HCT116 (cell line): ENCODE data around the gene PDF. TPM values are rescaled to one million over a fixed set of nuclear protein-coding genes. Genes with fewer than 3 reads are reported as not detected.

Experiments used
- ATAC-seq: fragments of 200-7000 bp; cut with Tn5 transposase; 2 replicates; pipeline ENCODE4 v1.9.1; 2020; ENCODE audit warnings: mild to moderate bottlenecking, moderate library complexity
- BruUV-seq: library from RNA; stranded (reverse); fragments of 400-500 nt; replicated peaks from 2 replicates; lab custom pipeline; 2021; lab: Mats Ljungman, UMichigan
- CTCF ChIA-PET: fragments of 300-600 bp; sonication (Branson Sonifier 250); formaldehyde crosslinking; loops from one replicate; lab custom pipeline; 2021; ENCODE audit warnings: antibody characterized with exemption; lab: Charles Lee
- POLR2A ChIA-PET: fragments of 300-600, 350-600 bp; sonication (Branson Sonifier 250); formaldehyde crosslinking; loops from one replicate; lab custom pipeline; 2021; ENCODE audit warnings: antibody characterized with exemption; lab: Charles Lee
- RAD21 ChIA-PET, 2 experiments: fragments of 300-600 bp; sonication (Branson Sonifier 250); formaldehyde crosslinking; loops; one replicate each; lab custom pipeline; 2023; ENCODE audit warnings: low total read pairs in 2 of 2; ENCODE audit not compliant: uncharacterized antibody in 2 of 2, unreplicated experiment in 2 of 2, low non-redundant PET in 1 of 2; lab: Charles Lee
- DNase-seq: peaks from one replicate; pipeline ENCODE4 v3.0.0-alpha.2; 2010; ENCODE audit warnings: low read depth, low spot score
- H2AFZ ChIP-seq: fragments of 200-600 bp; shearing (Covaris generic), sonication (generic); 2 replicates; pipeline ENCODE4 v1.6.1; 2017; ENCODE audit warnings: low read depth, mixed run types, mixed read lengths, antibody characterized with exemption, low read length; ENCODE audit not compliant: poor library complexity, severe bottlenecking
- H3K27ac ChIP-seq: 2 replicates; pipeline ENCODE4 v1.5.1; 2012; ENCODE audit warnings: low read depth, low read length
- H3K27me3 ChIP-seq: fragments of 200-600 bp; sonication (generic); 2 replicates; pipeline ENCODE4 v1.6.1; 2016; ENCODE audit warnings: mixed run types, low read length, mixed read lengths; ENCODE audit not compliant: insufficient read depth
- H3K36me3 ChIP-seq, 2 experiments: fragments of 200-500 bp in 1 of 2; fragments of 200-600 bp in 1 of 2; sonication (Bioruptor generic) in 1 of 2; sonication (generic) in 1 of 2; 2 replicates each; pipeline versions ENCODE4 v1.5.1 to v1.6.1; 2014 to 2016; ENCODE audit warnings: low read length in 2 of 2, inconsistent platforms in 1 of 2, mixed read lengths in 1 of 2, mixed run types in 1 of 2; ENCODE audit not compliant: insufficient read depth in 2 of 2, control insufficient read depth in 1 of 2
- H3K4me1 ChIP-seq, 2 experiments: fragments of 200-600 bp in 1 of 2; sonication (generic) in 1 of 2; 2 replicates each; pipeline versions ENCODE4 v1.5.1 to v1.6.1; 2012 to 2017; ENCODE audit warnings: low read length in 2 of 2, inconsistent platforms in 1 of 2, mild to moderate bottlenecking in 1 of 2, mixed read lengths in 1 of 2, mixed run types in 1 of 2, moderate library complexity in 1 of 2; ENCODE audit not compliant: insufficient read depth in 2 of 2, control insufficient read depth in 1 of 2
- H3K4me2 ChIP-seq: fragments of 200-600 bp; sonication (generic); 2 replicates; pipeline ENCODE4 v1.6.1; 2017; ENCODE audit warnings: mixed run types, low read length, mixed read lengths
- H3K4me3 ChIP-seq, 2 experiments: fragments of 200-600 bp in 1 of 2; sonication (generic) in 1 of 2; replicated peaks in 1 of 2; 2 replicates each; pipeline ENCODE4 v1.5.1; 2011 to 2016; ENCODE audit warnings: low read length in 2 of 2, control low read depth in 1 of 2, low read depth in 1 of 2, mild to moderate bottlenecking in 1 of 2, mixed read lengths in 1 of 2, mixed run types in 1 of 2
- H3K79me2 ChIP-seq: fragments of 200-600 bp; sonication (generic); 2 replicates; pipeline ENCODE4 v1.6.1; 2017; ENCODE audit warnings: mild to moderate bottlenecking, mixed run types, low read length, moderate library complexity, mixed read lengths; ENCODE audit not compliant: insufficient read depth
- H3K9ac ChIP-seq: fragments of 200-600 bp; sonication (generic); 2 replicates; pipeline ENCODE4 v1.6.1; 2016; ENCODE audit warnings: low read length, mixed read lengths
- H3K9me2 ChIP-seq: fragments of 200-600 bp; sonication (generic), shearing (Covaris generic); 2 replicates; pipeline ENCODE4 v1.6.1; 2017; ENCODE audit warnings: mixed run types, mild to moderate bottlenecking, moderate library complexity; ENCODE audit not compliant: insufficient read depth
- H3K9me3 ChIP-seq, 2 experiments: fragments of 200-500 bp in 1 of 2; fragments of 200-600 bp in 1 of 2; sonication (Bioruptor generic) in 1 of 2; sonication (generic) in 1 of 2; 2 replicates each; pipeline ENCODE4 v1.6.1; 2014 to 2017; ENCODE audit warnings: low read length in 2 of 2, mixed read lengths in 2 of 2, inconsistent platforms in 1 of 2, low read depth in 1 of 2, mild to moderate bottlenecking in 1 of 2, mixed run types in 1 of 2, moderate library complexity in 1 of 2; ENCODE audit not compliant: control insufficient read depth in 1 of 2, insufficient read depth in 1 of 2
- H4K20me1 ChIP-seq: fragments of 200-600 bp; sonication (generic), shearing (Covaris generic); 2 replicates; pipeline ENCODE4 v1.6.1; 2017; ENCODE audit warnings: mixed run types, mild to moderate bottlenecking, moderate library complexity; ENCODE audit not compliant: insufficient read depth
- CBX3 ChIP-seq: IDR thresholded peaks from 2 replicates; pipeline ENCODE4 v1.6.1; 2012; ENCODE audit warnings: low read depth
- CEBPB ChIP-seq: IDR thresholded peaks from 2 replicates; pipeline ENCODE4 v1.6.1; 2012; ENCODE audit warnings: low read depth
- EGR1 ChIP-seq: IDR thresholded peaks from 2 replicates; pipeline ENCODE4 v1.6.1; 2012; ENCODE audit warnings: low read depth
- ELF1 ChIP-seq: IDR thresholded peaks from 2 replicates; pipeline ENCODE4 v1.6.1; 2012; ENCODE audit warnings: low read depth, borderline replicate concordance
- EZH2phosphoT487 ChIP-seq: fragments of 200-600 bp; IDR thresholded peaks from 2 replicates; pipeline ENCODE4 v1.6.1; 2018; ENCODE audit warnings: antibody characterized with exemption, borderline replicate concordance
- FOSL1 ChIP-seq: IDR thresholded peaks from 2 replicates; pipeline ENCODE4 v1.6.1; 2012; ENCODE audit warnings: low read depth
- JUND ChIP-seq: IDR thresholded peaks from 2 replicates; pipeline ENCODE4 v1.6.1; 2012
- POLR2AphosphoS5 ChIP-seq: IDR thresholded peaks from 2 replicates; pipeline ENCODE4 v1.6.1; 2011; ENCODE audit warnings: mild to moderate bottlenecking, low read depth, low read length, moderate library complexity
- RAD21 ChIP-seq: IDR thresholded peaks from 2 replicates; pipeline ENCODE4 v1.6.1; 2012; ENCODE audit warnings: low read depth, mild to moderate bottlenecking
- SIN3A ChIP-seq: IDR thresholded peaks from 2 replicates; pipeline ENCODE4 v1.6.1; 2012; ENCODE audit warnings: low read depth
- SRF ChIP-seq: IDR thresholded peaks from 2 replicates; pipeline ENCODE4 v1.6.1; 2012; ENCODE audit warnings: low read depth
- TCF7L2 ChIP-seq: IDR thresholded peaks from 2 replicates; pipeline ENCODE4 v1.7.0; 2011; ENCODE audit warnings: borderline replicate concordance, inconsistent platforms; ENCODE audit not compliant: insufficient read depth, insufficient read length; ENCODE audit errors: extremely low read depth
- ZFX ChIP-seq: fragments of 450-650 bp; IDR thresholded peaks from 2 replicates; pipeline ENCODE4 v1.6.1; 2017
- intact Hi-C: fragments of 100-400 bp; cut with micrococcal nuclease; formaldehyde crosslinking; loops from 2 replicates; pipeline ENCODE4 v1.10.0; 2022
- total RNA-seq: library from RNA; stranded (reverse); gene quantifications from one replicate; pipeline ENCODE4 v1.2.1, GENCODE V29; 2021; ENCODE audit not compliant: unreplicated experiment
- TF ChIP-seq, protein P1 (sequence below): IDR thresholded peaks from 2 replicates; pipeline ENCODE4 v1.6.1; 2012; ENCODE audit warnings: low read depth
- TF ChIP-seq, protein P2 (sequence below): IDR thresholded peaks from 2 replicates; pipeline ENCODE4 v1.6.1; 2012

PDF gene
- total RNA-seq, 1 experiment from 2014 or later = 33.9 TPM

DNA sequence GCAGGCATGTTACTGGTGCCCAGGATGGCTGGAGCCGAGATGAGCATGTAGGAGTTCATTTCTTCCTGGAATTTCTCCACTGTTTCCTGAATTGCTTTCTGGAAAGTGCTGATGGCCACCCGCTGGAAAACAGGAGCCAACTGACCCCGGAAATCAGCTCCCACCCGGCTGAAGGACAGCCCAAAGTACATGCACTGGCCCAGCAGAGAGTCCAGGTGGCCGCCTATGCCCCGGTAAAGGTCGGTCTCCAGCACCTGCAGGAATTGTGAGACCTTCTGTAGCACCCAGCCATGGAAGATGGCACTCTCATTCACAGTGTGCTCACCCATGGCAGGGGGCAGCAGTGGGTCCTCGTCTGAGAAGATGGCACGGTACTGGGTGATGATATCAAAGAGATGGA is 4.3 kb upstream of the PDF start:
- CTCF ChIA-PET = no interaction called here
- intact Hi-C loops = no loop called here

DNA sequence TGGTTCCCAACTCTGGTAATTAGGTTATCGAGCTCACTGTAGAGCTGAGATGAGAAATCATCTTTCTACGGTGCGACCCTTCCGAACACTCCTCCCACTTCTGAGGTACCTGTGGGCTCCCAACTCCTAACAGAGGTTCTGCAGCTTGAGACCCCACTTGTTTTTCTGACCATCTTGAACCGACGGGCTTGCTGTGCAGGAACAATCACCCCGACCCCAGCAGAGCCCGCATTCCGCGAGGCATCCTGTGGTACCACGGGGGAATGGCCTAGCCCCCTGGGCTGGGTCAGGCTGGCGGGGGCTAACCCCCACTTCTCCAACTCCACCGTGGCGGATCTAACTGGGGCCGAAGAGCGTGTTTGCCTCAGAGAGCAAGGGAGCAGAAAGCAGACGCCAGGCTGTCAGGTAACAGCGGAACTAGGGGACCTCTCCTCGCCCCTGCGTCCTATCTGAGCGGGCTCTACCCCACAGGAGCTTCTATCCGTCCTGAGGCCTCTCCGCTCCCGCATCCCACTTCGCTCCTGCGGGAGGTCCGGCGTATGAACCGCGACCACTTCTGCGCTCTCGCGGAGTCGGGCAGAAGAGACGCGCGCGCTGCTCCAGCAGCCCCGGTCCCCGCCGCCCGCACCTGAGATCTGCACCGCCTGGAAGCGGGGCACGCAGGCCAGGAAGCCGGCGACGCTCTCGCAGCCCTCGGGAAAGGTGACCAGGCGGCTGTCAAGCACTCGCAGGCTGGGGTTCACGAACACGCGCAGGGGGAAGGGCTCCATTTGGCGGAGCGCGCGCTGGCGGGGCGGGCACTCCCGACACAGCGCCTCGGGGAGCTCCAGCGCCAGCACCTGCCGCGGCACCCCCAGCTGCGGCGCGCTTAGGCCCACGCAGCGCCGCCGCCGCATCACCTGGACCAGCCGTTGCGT is 761 bp downstream of the PDF start:
- Histone ChIP-seq H3K27me3 (no peaks in the 10 kb centered on the region), H3K9me3 (no peaks in the 10 kb centered on the region), H4K20me1 (peaks cover 20% of the 10 kb centered on the region; the same call in 1 of the 2 replicates), H3K4me1 (peaks cover 18 to 33% of the 10 kb centered on the region in 2 experiments), H2AFZ (no peak overlapping the region), H3K9ac (peak overlapping the region; percentile 88), H3K4me3 (peak overlapping the region; percentile 87 to 88), H3K27ac (peak overlapping the region; percentile 87), H3K4me2 (peak overlapping the region; percentile 97), H3K79me2 (peaks cover 84% of the 10 kb centered on the region), H3K36me3 (peaks cover 33 to 63% of the 10 kb centered on the region in 2 experiments), H3K9me2 (no peaks in the 10 kb centered on the region)
- ChIA-PET CTCF (interaction anchor here (0.9 kb wide), 1 partner anchor 44 kb away, joined by 3 read pairs; no protein-coding TSS in a partner anchor), RAD21 (no interaction called here), POLR2A (interaction anchor here (1.0 kb wide), 1 partner anchor 11 kb away, joined by 3 read pairs; no protein-coding TSS in a partner anchor)
- BruUV-seq = no TSS peak
- intact Hi-C loops = no loop called here
- DNase-seq (no peak), ATAC-seq (peak; percentile 41)
- TF ChIP-seq CEBPB (no peak), CBX3 (no peak), POLR2AphosphoS5 (no peak), RAD21 (no peak), TCF7L2 (no peak), SIN3A (no peak), EGR1 (no peak), SRF (no peak), ZFX (no peak; the same call in 1 of the 2 replicates), ELF1 (no peak), EZH2phosphoT487 (no peak), FOSL1 (no peak), JUND (no peak)
- TF ChIP-seq, protein P1, sequence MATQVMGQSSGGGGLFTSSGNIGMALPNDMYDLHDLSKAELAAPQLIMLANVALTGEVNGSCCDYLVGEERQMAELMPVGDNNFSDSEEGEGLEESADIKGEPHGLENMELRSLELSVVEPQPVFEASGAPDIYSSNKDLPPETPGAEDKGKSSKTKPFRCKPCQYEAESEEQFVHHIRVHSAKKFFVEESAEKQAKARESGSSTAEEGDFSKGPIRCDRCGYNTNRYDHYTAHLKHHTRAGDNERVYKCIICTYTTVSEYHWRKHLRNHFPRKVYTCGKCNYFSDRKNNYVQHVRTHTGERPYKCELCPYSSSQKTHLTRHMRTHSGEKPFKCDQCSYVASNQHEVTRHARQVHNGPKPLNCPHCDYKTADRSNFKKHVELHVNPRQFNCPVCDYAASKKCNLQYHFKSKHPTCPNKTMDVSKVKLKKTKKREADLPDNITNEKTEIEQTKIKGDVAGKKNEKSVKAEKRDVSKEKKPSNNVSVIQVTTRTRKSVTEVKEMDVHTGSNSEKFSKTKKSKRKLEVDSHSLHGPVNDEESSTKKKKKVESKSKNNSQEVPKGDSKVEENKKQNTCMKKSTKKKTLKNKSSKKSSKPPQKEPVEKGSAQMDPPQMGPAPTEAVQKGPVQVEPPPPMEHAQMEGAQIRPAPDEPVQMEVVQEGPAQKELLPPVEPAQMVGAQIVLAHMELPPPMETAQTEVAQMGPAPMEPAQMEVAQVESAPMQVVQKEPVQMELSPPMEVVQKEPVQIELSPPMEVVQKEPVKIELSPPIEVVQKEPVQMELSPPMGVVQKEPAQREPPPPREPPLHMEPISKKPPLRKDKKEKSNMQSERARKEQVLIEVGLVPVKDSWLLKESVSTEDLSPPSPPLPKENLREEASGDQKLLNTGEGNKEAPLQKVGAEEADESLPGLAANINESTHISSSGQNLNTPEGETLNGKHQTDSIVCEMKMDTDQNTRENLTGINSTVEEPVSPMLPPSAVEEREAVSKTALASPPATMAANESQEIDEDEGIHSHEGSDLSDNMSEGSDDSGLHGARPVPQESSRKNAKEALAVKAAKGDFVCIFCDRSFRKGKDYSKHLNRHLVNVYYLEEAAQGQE = no peak
- TF ChIP-seq, protein P2, sequence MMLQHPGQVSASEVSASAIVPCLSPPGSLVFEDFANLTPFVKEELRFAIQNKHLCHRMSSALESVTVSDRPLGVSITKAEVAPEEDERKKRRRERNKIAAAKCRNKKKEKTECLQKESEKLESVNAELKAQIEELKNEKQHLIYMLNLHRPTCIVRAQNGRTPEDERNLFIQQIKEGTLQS = no peak

More for the DNA sequence above, 4.3 kb upstream of the PDF start:
- Histone ChIP-seq H3K9ac (no peak overlapping the region), H3K9me3 (no peaks in the 10 kb centered on the region), H3K27ac (no peak overlapping the region), H3K27me3 (no peaks in the 10 kb centered on the region), H3K9me2 (no peaks in the 10 kb centered on the region), H3K4me3 (no peak overlapping the region), H3K4me1 (peaks cover 12 to 29% of the 10 kb centered on the region in 2 experiments), H4K20me1 (no peaks in the 10 kb centered on the region), H3K79me2 (peaks cover 59% of the 10 kb centered on the region), H3K4me2 (no peak overlapping the region), H3K36me3 (peaks cover 18 to 38% of the 10 kb centered on the region in 2 experiments; a peak in 2 of 4 replicates), H2AFZ (no peak overlapping the region)
- no TSS peak for BruUV-seq
- no peak for ATAC-seq
- POLR2A ChIA-PET = no interaction called here
- RAD21 ChIA-PET = no interaction called here
- no peak for DNase-seq
- no peak for TF ChIP-seq ELF1
